Endothelial cell of umbilical vein (primary cell): ENCODE data around the gene OTUD3. TPM values are rescaled to one million over a fixed set of nuclear protein-coding genes. Genes with fewer than 3 reads are reported as not detected.

Experiments used
- BruUV-seq: library from RNA; stranded (reverse); fragments of 400-500 nt; replicated peaks from 2 replicates; lab custom pipeline; 2021; lab: Mats Ljungman, UMichigan
- CTCF ChIA-PET: fragments of 300-600, 350-600 bp; sonication (Branson Sonifier 250); formaldehyde crosslinking; loops from one replicate; lab custom pipeline; 2021; ENCODE audit warnings: antibody characterized with exemption, inconsistent platforms; lab: Charles Lee
- POLR2A ChIA-PET: fragments of 300-600, 350-600 bp; sonication (Branson Sonifier 250); formaldehyde crosslinking; loops from one replicate; lab custom pipeline; 2021; ENCODE audit warnings: antibody characterized with exemption, inconsistent platforms; lab: Charles Lee
- DNase-seq: peaks from one replicate; pipeline ENCODE4 v3.0.0-alpha.2; 2011; ENCODE audit warnings: low read depth, low spot score
- FAIRE-seq: peaks from 2 replicates; lab custom pipeline; 2011; peaks lifted over from hg19 to GRCh38; lab: Jason Lieb, UNC
- H2AFZ ChIP-seq: 2 replicates; pipeline ENCODE4 v1.6.0; 2012; ENCODE audit warnings: low read depth, low read length, control low read depth, inconsistent platforms
- H3K27ac ChIP-seq: 2 replicates; pipeline ENCODE4 v1.5.1; 2011; ENCODE audit warnings: low read depth, mild to moderate bottlenecking, control low read depth, low read length, moderate library complexity; ENCODE audit not compliant: insufficient read depth
- H3K27me3 ChIP-seq, 2 experiments: 2 replicates each; pipeline versions ENCODE4 v1.6.0 to v1.6.1; 2011; ENCODE audit warnings: low read length in 2 of 2, mixed read lengths in 1 of 2; ENCODE audit not compliant: control insufficient read depth in 2 of 2, insufficient read depth in 2 of 2
- H3K36me3 ChIP-seq, 2 experiments: 2 replicates in 1 of 2; 3 replicates in 1 of 2; pipeline ENCODE4 v1.5.1; 2011; ENCODE audit warnings: low read length in 2 of 2, mild to moderate bottlenecking in 1 of 2, moderate library complexity in 1 of 2; ENCODE audit not compliant: control insufficient read depth in 2 of 2, insufficient read depth in 2 of 2; ENCODE audit errors: extremely low read depth in 1 of 2
- H3K4me1 ChIP-seq: 3 replicates; pipeline ENCODE4 v1.5.1; 2011; ENCODE audit warnings: mild to moderate bottlenecking, low read length; ENCODE audit not compliant: control insufficient read depth, insufficient read depth; ENCODE audit errors: extremely low read depth
- H3K4me2 ChIP-seq: 2 replicates; pipeline ENCODE4 v1.6.1; 2011; ENCODE audit warnings: low read length, control low read depth, mixed read lengths; ENCODE audit not compliant: insufficient read depth
- H3K4me3 ChIP-seq, 3 experiments: fragments of 200-600 bp in 1 of 3; sonication (generic), shearing (Covaris generic) in 1 of 3; replicated peaks in 1 of 3; 2 replicates each; pipeline ENCODE4 v1.5.1; 2011 to 2016; ENCODE audit warnings: control low read depth in 3 of 3, low read length in 3 of 3, mild to moderate bottlenecking in 2 of 3, inconsistent platforms in 1 of 3, low read depth in 1 of 3, moderate library complexity in 1 of 3; ENCODE audit not compliant: insufficient read depth in 1 of 3
- H3K79me2 ChIP-seq: 2 replicates; pipeline ENCODE4 v1.6.0; 2012; ENCODE audit warnings: low read length, inconsistent platforms; ENCODE audit not compliant: control insufficient read depth, insufficient read depth
- H3K9ac ChIP-seq: replicated peaks from 2 replicates; pipeline ENCODE3; 2011; ENCODE audit warnings: low read length, control low read depth; ENCODE audit not compliant: insufficient read depth; ENCODE audit errors: extremely low read depth
- H3K9me1 ChIP-seq: replicated peaks from 3 replicates; pipeline ENCODE4 v1.6.0; 2011; ENCODE audit warnings: mild to moderate bottlenecking, low read length; ENCODE audit not compliant: control insufficient read depth, insufficient read depth; ENCODE audit errors: extremely low read depth
- H3K9me3 ChIP-seq: replicated peaks from 2 replicates; pipeline ENCODE4 v1.5.1; 2012; ENCODE audit warnings: low read length, inconsistent platforms; ENCODE audit not compliant: control insufficient read depth, insufficient read depth
- H4K20me1 ChIP-seq: replicated peaks from 2 replicates; pipeline ENCODE3; 2011; ENCODE audit warnings: mild to moderate bottlenecking, low read length; ENCODE audit not compliant: control insufficient read depth, insufficient read depth; ENCODE audit errors: extremely low read depth
- CTCF ChIP-seq, 2 donors: IDR thresholded peaks; 1 replicate in 1 of 2; 2 replicates in 1 of 2; pipeline ENCODE4 v1.5.1; 2011; ENCODE audit warnings: low read length in 2 of 2, mild to moderate bottlenecking in 2 of 2, moderate library complexity in 2 of 2, control low read depth in 1 of 2, inconsistent platforms in 1 of 2, low read depth in 1 of 2; ENCODE audit not compliant: insufficient read depth in 1 of 2; ENCODE audit errors: extremely low read depth in 1 of 2
- EZH2 ChIP-seq: IDR thresholded peaks from 2 replicates; pipeline ENCODE4 v1.6.1; 2012; ENCODE audit warnings: borderline replicate concordance, low read depth, mild to moderate bottlenecking, moderate library complexity, low read length, inconsistent platforms; ENCODE audit not compliant: severe bottlenecking
- FOS ChIP-seq: IDR thresholded peaks from 2 replicates; pipeline ENCODE4 v1.6.1; 2011; ENCODE audit warnings: mild to moderate bottlenecking, low read length, moderate library complexity, borderline replicate concordance; ENCODE audit not compliant: insufficient read depth
- GATA2 ChIP-seq: IDR thresholded peaks from 2 replicates; pipeline ENCODE4 v1.7.0; 2011; ENCODE audit warnings: low read depth, mild to moderate bottlenecking, moderate library complexity, mixed read lengths, low read length; ENCODE audit not compliant: insufficient read length, insufficient read depth
- JUN ChIP-seq: IDR thresholded peaks from 2 replicates; pipeline ENCODE4 v1.6.1; 2011; ENCODE audit warnings: borderline replicate concordance, low read depth; ENCODE audit not compliant: insufficient read length, insufficient read depth
- MYC ChIP-seq: IDR thresholded peaks from one replicate; pipeline ENCODE4 v1.6.1; 2011; ENCODE audit warnings: mild to moderate bottlenecking, low read depth, low read length
- POLR2A ChIP-seq: IDR thresholded peaks from 2 replicates; pipeline ENCODE4 v1.6.1; 2012; ENCODE audit warnings: low read depth, mild to moderate bottlenecking, control low read depth, low read length
- POLR2AphosphoS5 ChIP-seq: IDR thresholded peaks from 2 replicates; pipeline ENCODE4 v1.6.1; 2012; ENCODE audit warnings: low read depth, mild to moderate bottlenecking, control low read depth, low read length, moderate library complexity; ENCODE audit not compliant: insufficient read depth
- dilution Hi-C: fragments of 300-500 bp; cut with MboI; formaldehyde crosslinking; loops from one replicate; pipeline ENCODE4 v1.15.0; 2019; ENCODE audit warnings: low sequenced_read_pairs; ENCODE audit not compliant: extremely low pct_ligation_motif_present
- intact Hi-C: fragments of 100-400 bp; cut with micrococcal nuclease; formaldehyde crosslinking; loops from one replicate; pipeline ENCODE4 v1.10.0; 2022
- polyA plus RNA-seq, 4 experiments: library from polyadenylated mRNA; depleted of rRNA in 3 of 4; stranded (reverse) in 3 of 4; unstranded in 1 of 4; fragments of >200 nt; gene quantifications; 2 replicates each; pipeline versions ENCODE4 v1.2.1 to v1.2.3, GENCODE V29; 2011 to 2012; ENCODE audit warnings: missing spikeins in 1 of 4
- total RNA-seq: library from RNA; stranded (reverse); gene quantifications from 2 replicates; pipeline ENCODE4 v1.2.3, GENCODE V29; 2021
- TF ChIP-seq, protein P1 (sequence below): IDR thresholded peaks from 2 replicates; pipeline ENCODE4 v1.6.1; 2011; ENCODE audit not compliant: insufficient read depth, insufficient read length

OTUD3 gene
- total and polyA plus RNA-seq, 2 donors (not counting 3 experiments of a cell fraction or from before 2014, with no cell fraction given) = 3.1 to 10.6 TPM

GRCh38 chr1:19907456-19907855 lies 25.3 kb downstream of the OTUD3 start:
- Histone ChIP-seq H3K4me1 (no peaks in the 10 kb centered on the region), H3K27ac (no peak overlapping the region), H3K9ac (no peak overlapping the region), H3K36me3 (peaks cover 9 to 19% of the 10 kb centered on the region in 2 experiments), H2AFZ (no peak overlapping the region), H3K27me3 (no peaks in the 10 kb centered on the region), H4K20me1 (no peaks in the 10 kb centered on the region), H3K9me1 (no peaks in the 10 kb centered on the region), H3K79me2 (no peaks in the 10 kb centered on the region), H3K4me2 (no peak overlapping the region), H3K4me3 (no peak overlapping the region), H3K9me3 (no peaks in the 10 kb centered on the region)
- intact Hi-C loops = no loop called here
- CTCF ChIA-PET = interaction anchor here (1.8 to 2.1 kb wide), 2 partner anchors 10 to 25 kb away, joined by 4 to 6 read pairs; partner anchors contain the start of gene OTUD3
- TF ChIP-seq MYC = no peak
- TF ChIP-seq CTCF (IDR thresholded peaks at IDR 0.05; ENCODE audit: extremely low read depth in 1 of 2, insufficient read depth in 1 of 2, low read depth in 1 of 2, low read length in 2 of 2) = no peak
- TF ChIP-seq JUN = no peak
- no peak for TF ChIP-seq POLR2A
- no peak for TF ChIP-seq GATA2
- TF ChIP-seq, protein P1, sequence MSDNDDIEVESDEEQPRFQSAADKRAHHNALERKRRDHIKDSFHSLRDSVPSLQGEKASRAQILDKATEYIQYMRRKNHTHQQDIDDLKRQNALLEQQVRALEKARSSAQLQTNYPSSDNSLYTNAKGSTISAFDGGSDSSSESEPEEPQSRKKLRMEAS = no peak
- TF ChIP-seq FOS = no peak
- no peak for TF ChIP-seq EZH2
- no peak for TF ChIP-seq POLR2AphosphoS5
- dilution Hi-C loops = no loop called here
- BruUV-seq = no TSS peak
- POLR2A ChIA-PET = no interaction called here
- no peak for FAIRE-seq
- DNase-seq = no peak
